GM12878 (cell line): Measurements from ENCODE around the gene TRIP4. TPM values are rescaled to one million over a fixed set of nuclear protein-coding genes. Genes with fewer than 3 reads are reported as not detected.

Experiments
- ATAC-seq: fragments of 200-7000 bp; cut with Tn5 transposase; 3 replicates; pipeline ENCODE4 v1.9.1; 2020; ENCODE audit warnings: mild to moderate bottlenecking, moderate library complexity
- BruUV-seq: library from RNA; stranded (reverse); fragments of 400-500 nt; replicated peaks from 2 replicates; lab custom pipeline; 2021; lab: Mats Ljungman, UMichigan
- CTCF ChIA-PET: fragments of 300-600 bp; sonication (Branson Sonifier 250); formaldehyde crosslinking; extraction: SDS; loops from one replicate; lab custom pipeline; 2021; ENCODE audit warnings: inconsistent platforms; lab: Yijun Ruan, JAX
- POLR2A ChIA-PET: fragments of 350-600 bp; formaldehyde crosslinking; extraction: SDS; loops from one replicate; lab custom pipeline; 2021; ENCODE audit warnings: inconsistent platforms; lab: Charles Lee
- RAD21 ChIA-PET: fragments of 300-600 bp; sonication (Branson Sonifier 250); formaldehyde crosslinking; loops from one replicate; lab custom pipeline; 2023; ENCODE audit warnings: antibody characterized with exemption; ENCODE audit not compliant: unreplicated experiment; lab: Charles Lee
- SMC1A ChIA-PET: fragments of 300-600 bp; sonication (Branson Sonifier 250); formaldehyde crosslinking; loops from one replicate; lab custom pipeline; 2023; ENCODE audit not compliant: unreplicated experiment, uncharacterized antibody; lab: Charles Lee
- DNase-seq: peaks from one replicate; pipeline ENCODE4 v3.0.0-alpha.2; 2011; ENCODE audit warnings: low read depth, low spot score
- FAIRE-seq: peaks from 3 replicates; lab custom pipeline; 2011; peaks lifted over from hg19 to GRCh38; lab: Jason Lieb, UNC
- H2AFZ ChIP-seq: 2 replicates; pipeline ENCODE4 v1.6.0; 2011; ENCODE audit warnings: low read depth, low read length, control low read depth; ENCODE audit not compliant: control insufficient read depth
- H3K27ac ChIP-seq: 2 replicates; pipeline ENCODE4 v1.5.1; 2011; ENCODE audit warnings: control low read depth; ENCODE audit not compliant: control insufficient read depth, insufficient read depth
- H3K27me3 ChIP-seq, 2 experiments: replicated peaks in 1 of 2; 2 replicates each; pipeline versions ENCODE4 v1.6.0 to v1.6.1; 2011; ENCODE audit warnings: low read length in 1 of 2; ENCODE audit not compliant: control insufficient read depth in 2 of 2, insufficient read depth in 2 of 2
- H3K36me3 ChIP-seq, 2 experiments: 2 replicates each; pipeline ENCODE4 v1.5.1; 2011; ENCODE audit warnings: low read length in 1 of 2; ENCODE audit not compliant: control insufficient read depth in 2 of 2, insufficient read depth in 2 of 2
- H3K4me1 ChIP-seq: 2 replicates; pipeline ENCODE4 v1.6.1; 2011; ENCODE audit warnings: mild to moderate bottlenecking, low read length, moderate library complexity, mixed read lengths; ENCODE audit not compliant: control insufficient read depth, insufficient read depth
- H3K4me2 ChIP-seq: 2 replicates; pipeline ENCODE4 v1.6.0; 2011; ENCODE audit warnings: control low read depth; ENCODE audit not compliant: control insufficient read depth, insufficient read depth
- H3K4me3 ChIP-seq: fragments of 200-600 bp; sonication (generic); 2 replicates; pipeline ENCODE4 v1.5.1; 2016
- H3K79me2 ChIP-seq: 2 replicates; pipeline ENCODE4 v1.6.0; 2011; ENCODE audit warnings: low read length; ENCODE audit not compliant: control insufficient read depth, insufficient read depth
- H3K9ac ChIP-seq: 2 replicates; pipeline ENCODE4 v1.8.0; 2011; ENCODE audit warnings: low read length, control low read depth, mixed read lengths; ENCODE audit not compliant: control insufficient read depth, insufficient read depth
- H3K9me3 ChIP-seq: replicated peaks from 3 replicates; pipeline ENCODE4 v1.5.1; 2011; ENCODE audit warnings: mild to moderate bottlenecking, low read length; ENCODE audit not compliant: control insufficient read depth, insufficient read depth
- H4K20me1 ChIP-seq: 2 replicates; pipeline ENCODE4 v1.6.0; 2011; ENCODE audit not compliant: control insufficient read depth, insufficient read depth
- CBX5 ChIP-seq: sonication (generic); IDR thresholded peaks from 2 replicates; pipeline ENCODE4 v1.6.1; 2016; ENCODE audit warnings: low read depth, moderate library complexity, mild to moderate bottlenecking, inconsistent platforms
- ELK1 ChIP-seq: IDR thresholded peaks from 2 replicates; pipeline ENCODE4 v1.6.1; 2012; ENCODE audit warnings: low read depth, low read length, improper control_type of control experiment
- KDM1A ChIP-seq: fragments of 200-600 bp; sonication (generic); IDR thresholded peaks from 2 replicates; pipeline ENCODE4 v1.6.1; 2016; ENCODE audit warnings: borderline replicate concordance
- POLR2AphosphoS2 ChIP-seq: IDR thresholded peaks from 2 replicates; pipeline ENCODE4 v1.6.1; 2011; ENCODE audit warnings: low read depth, mild to moderate bottlenecking, low read length, improper control_type of control experiment, moderate library complexity
- RAD51 ChIP-seq: fragments of 450-650 bp; IDR thresholded peaks from 2 replicates; pipeline ENCODE4 v1.6.1; 2016; ENCODE audit warnings: moderate library complexity, mild to moderate bottlenecking, inconsistent platforms
- SMC3 ChIP-seq: IDR thresholded peaks from 2 replicates; pipeline ENCODE4 v1.6.1; 2011; ENCODE audit warnings: low read length, improper control_type of control experiment, borderline replicate concordance
- STAT1 ChIP-seq: fragments of 450-650 bp; conservative IDR thresholded peaks from 2 replicates; pipeline ENCODE4 v1.6.1; 2014; ENCODE audit warnings: antibody characterized with exemption, mild to moderate bottlenecking
- TAF1 ChIP-seq: IDR thresholded peaks from 2 replicates; pipeline ENCODE4 v1.6.1; 2011; ENCODE audit warnings: mild to moderate bottlenecking, low read depth, low read length, borderline replicate concordance
- ZBTB33 ChIP-seq: fragments of 450-650 bp; IDR thresholded peaks from 2 replicates; pipeline ENCODE4 v1.6.1; 2017; ENCODE audit warnings: mild to moderate bottlenecking
- ZNF687 ChIP-seq: fragments of 450-650 bp; IDR thresholded peaks from 2 replicates; pipeline ENCODE4 v1.6.1; 2017; ENCODE audit warnings: mild to moderate bottlenecking, moderate library complexity
- WGBS: methylation state at CpG from one replicate; pipeline ENCODE4 v1.1.6; 2016; ENCODE audit warnings: low lambda C conversion rate; ENCODE audit not compliant: insufficient replicate concordance, insufficient coverage; ENCODE audit errors: missing lambda C conversion rate; 5-methylcytosine and 5-hydroxymethylcytosine counted together
- in situ Hi-C: fragments of 300-500 bp; cut with MboI; formaldehyde crosslinking; loops from 9 replicates; pipeline ENCODE4 v1.14.3; 2018; ENCODE audit warnings: mixed read lengths
- intact Hi-C: fragments of 100-400 bp; cut with micrococcal nuclease; formaldehyde crosslinking; loops from one replicate; pipeline ENCODE4 v1.14.2; 2022; ENCODE audit not compliant: unreplicated experiment
- polyA plus RNA-seq, 11 experiments: library from polyadenylated mRNA; depleted of rRNA in 4 of 11; unstranded in 6 of 11; stranded (reverse) in 5 of 11; fragments of >200 nt; fragmentation: Nextera tagmentation in 4 of 11; fragmentation: Illumina TruSeq in 1 of 11; extraction: Ambion mirVana in 4 of 11; extraction: Trizol in 1 of 11; gene quantifications; 1 replicate in 1 of 11; 2 replicates in 10 of 11; pipeline versions ENCODE4 v1.2.1 to v1.2.3, GENCODE V29; 2011 to 2016; ENCODE audit warnings: inconsistent platforms in 2 of 11, missing spikeins in 2 of 11, low read depth in 1 of 11
- total RNA-seq, 4 experiments: library from RNA; depleted of rRNA in 3 of 4; stranded (reverse); fragments of >200 nt in 3 of 4; fragmentation: Illumina TruSeq in 1 of 4; extraction: Trizol in 1 of 4; gene quantifications; 2 replicates each; pipeline versions ENCODE4 v1.2.1 to v1.2.3, GENCODE V29; 2013 to 2021
- TF ChIP-seq, protein P1 (sequence below): fragments of 450-650 bp; IDR thresholded peaks from 2 replicates; pipeline ENCODE4 v1.6.1; 2017; ENCODE audit warnings: borderline replicate concordance

The TRIP4 gene
- total and polyA plus RNA-seq, 10 of the 15 experiments (the other 5 are each of a cell fraction or from before 2014, with no cell fraction given), result 6.4 to 24.5 (median 20.0) TPM

DNA sequence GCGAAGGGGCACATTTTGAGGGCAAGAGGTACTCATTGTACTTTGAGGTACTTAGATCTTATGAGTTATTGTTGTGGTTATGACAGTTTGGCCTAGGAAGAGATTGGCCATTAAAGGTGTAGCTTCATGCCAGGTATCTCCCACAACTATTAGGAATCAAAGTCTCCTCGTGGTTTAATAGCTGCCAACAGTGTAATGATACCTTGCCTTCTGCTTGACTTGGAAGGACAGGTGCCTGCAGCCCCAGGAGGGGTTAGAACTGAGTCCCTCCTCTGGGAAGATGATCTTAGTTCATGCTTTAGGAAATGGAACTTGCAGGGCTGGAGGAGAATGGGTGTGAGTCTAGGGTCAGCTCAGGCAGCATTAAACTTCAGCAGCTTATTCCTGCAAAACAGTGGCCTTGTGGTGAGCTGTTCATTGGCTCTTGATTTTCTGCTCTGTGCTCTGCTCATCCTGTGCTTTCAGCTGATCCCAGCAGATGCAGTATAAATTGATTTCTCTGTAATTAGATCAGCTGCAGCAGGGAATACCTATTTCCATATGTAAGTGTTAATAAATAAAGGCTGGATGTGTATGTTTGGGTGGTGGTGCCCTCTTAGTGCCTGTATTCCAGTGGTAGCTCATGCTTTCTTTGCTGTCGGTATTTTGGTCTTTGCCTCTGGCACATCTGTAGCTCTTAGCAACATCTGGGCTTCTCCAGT, 113.2 kb downstream of the TRIP4 start (continued):
- TF ChIP-seq ZBTB33, result no peak
- TF ChIP-seq STAT1, result no peak

- in situ Hi-C loops (no loop called here), intact Hi-C loops (no loop called here)
- peaks cover 14% of the 10 kb centered on the region for H3K4me1 ChIP-seq
- ChIA-PET SMC1A (interaction anchor here (0.6 to 2.3 kb wide), 9 partner anchors 9 to 402 kb away, joined by 3 to 10 read pairs (median 3); no protein-coding TSS in a partner anchor), POLR2A (no interaction called here), CTCF (interaction anchor here (0.6 to 1.4 kb wide), 4 partner anchors 10 to 185 kb away, joined by 3 to 5 read pairs (median 3); no protein-coding TSS in a partner anchor), RAD21 (interaction anchor here (0.5 to 2.0 kb wide), 6 partner anchors 10 to 152 kb away, joined by 3 to 7 read pairs (median 4); no protein-coding TSS in a partner anchor)
- H3K27me3 ChIP-seq, result no peaks in the 10 kb centered on the region
- H4K20me1 ChIP-seq, result no peaks in the 10 kb centered on the region
- H3K79me2 ChIP-seq, result peaks cover 46% of the 10 kb centered on the region
- WGBS, result 95% methylated on average over 1 of the region's 1 CpG
- no peaks in the 10 kb centered on the region for H3K9me3 ChIP-seq
- H3K9ac ChIP-seq, result no peak overlapping the region
- no peak for DNase-seq
- FAIRE-seq, result no peak
- TF ChIP-seq KDM1A, result no peak
- no peak for TF ChIP-seq TAF1
- TF ChIP-seq ZNF687, result no peak
- TF ChIP-seq ELK1, result no peak
- TF ChIP-seq SMC3, result no peak
- no peak for TF ChIP-seq RAD51
- TF ChIP-seq CBX5, result no peak
- no peak for TF ChIP-seq POLR2AphosphoS2
- TF ChIP-seq, protein P1, sequence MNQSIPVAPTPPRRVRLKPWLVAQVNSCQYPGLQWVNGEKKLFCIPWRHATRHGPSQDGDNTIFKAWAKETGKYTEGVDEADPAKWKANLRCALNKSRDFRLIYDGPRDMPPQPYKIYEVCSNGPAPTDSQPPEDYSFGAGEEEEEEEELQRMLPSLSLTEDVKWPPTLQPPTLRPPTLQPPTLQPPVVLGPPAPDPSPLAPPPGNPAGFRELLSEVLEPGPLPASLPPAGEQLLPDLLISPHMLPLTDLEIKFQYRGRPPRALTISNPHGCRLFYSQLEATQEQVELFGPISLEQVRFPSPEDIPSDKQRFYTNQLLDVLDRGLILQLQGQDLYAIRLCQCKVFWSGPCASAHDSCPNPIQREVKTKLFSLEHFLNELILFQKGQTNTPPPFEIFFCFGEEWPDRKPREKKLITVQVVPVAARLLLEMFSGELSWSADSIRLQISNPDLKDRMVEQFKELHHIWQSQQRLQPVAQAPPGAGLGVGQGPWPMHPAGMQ, result no peak
- no TSS peak for BruUV-seq
- no peak overlapping the region for H3K27ac ChIP-seq
- peaks cover 13 to 20% of the 10 kb centered on the region in 2 experiments; a peak in 3 of 4 replicates for H3K36me3 ChIP-seq
- no peak for ATAC-seq
- H3K4me2 ChIP-seq, result no peak overlapping the region
- H2AFZ ChIP-seq, result no peak overlapping the region
- no peak overlapping the region for H3K4me3 ChIP-seq
Observed at GRCh38 chr15:64501396-64501715, 113.7 kb downstream of the TRIP4 start.
